A549 (cell line): Measurements from ENCODE around the gene SNX30. TPM values are rescaled to one million over a fixed set of nuclear protein-coding genes. Genes with fewer than 3 reads are reported as not detected.

Source experiments
- ATAC-seq, 2 experiments: fragments of 200-7000 bp in 1 of 2; fragments of >200 bp in 1 of 2; cut with Nextera tagmentation in 1 of 2; cut with Tn5 transposase in 1 of 2; 3 replicates each; pipeline versions ENCODE4 v1.8.0 to v1.9.1; 2018 to 2020; ENCODE audit warnings: mild to moderate bottlenecking in 1 of 2, moderate library complexity in 1 of 2
- CTCF ChIA-PET: fragments of 300-600 bp; sonication (Branson Sonifier 250); formaldehyde crosslinking; extraction: SDS; loops from one replicate; lab custom pipeline; 2021; ENCODE audit warnings: antibody characterized with exemption, inconsistent platforms; lab: Yijun Ruan, JAX
- POLR2A ChIA-PET: fragments of 350-600 bp; formaldehyde crosslinking; extraction: SDS; loops from one replicate; lab custom pipeline; 2021; ENCODE audit warnings: antibody characterized with exemption, inconsistent platforms; lab: Yijun Ruan, JAX
- DNase-seq, 2 experiments: peaks; one replicate each; pipeline versions ENCODE4 v3.0.0 to v3.0.0-alpha.2; 2011 to 2016; ENCODE audit warnings: low read depth in 1 of 2, low spot score in 1 of 2
- FAIRE-seq: peaks from 2 replicates; lab custom pipeline; 2011; peaks lifted over from hg19 to GRCh38; lab: Jason Lieb, UNC
- H3K27ac ChIP-seq, 2 experiments: fragments of >200 bp; sonication (Bioruptor Twin); formaldehyde crosslinking; 3 replicates each; pipeline ENCODE4 v1.5.1; 2016 to 2017
- H3K4me1 ChIP-seq: fragments of >200 bp; sonication (Bioruptor Twin); formaldehyde crosslinking; 3 replicates; pipeline ENCODE4 v1.6.1; 2016
- H3K4me2 ChIP-seq: fragments of >200 bp; sonication (Bioruptor Twin); formaldehyde crosslinking; 3 replicates; pipeline ENCODE4 v1.6.1; 2016
- H3K4me3 ChIP-seq: fragments of >200 bp; sonication (Bioruptor Twin); formaldehyde crosslinking; 3 replicates; pipeline ENCODE4 v1.5.1; 2016
- H3K9me3 ChIP-seq: fragments of >200 bp; sonication (Bioruptor Twin); formaldehyde crosslinking; 3 replicates; pipeline ENCODE4 v1.6.1; 2016
- BHLHE40 ChIP-seq: IDR thresholded peaks from 2 replicates; pipeline ENCODE4 v1.6.1; 2012; ENCODE audit warnings: low read depth, low read length, inconsistent platforms
- E2F6 ChIP-seq: IDR thresholded peaks from 2 replicates; pipeline ENCODE4 v1.6.1; 2012; ENCODE audit warnings: low read depth, borderline replicate concordance
- ELK1 ChIP-seq: fragments of 150-350 bp; IDR thresholded peaks from 2 replicates; pipeline ENCODE4 v1.6.1; 2014; ENCODE audit warnings: low read depth, mild to moderate bottlenecking, low read length
- FOSL2 ChIP-seq, 2 experiments: fragments of 450-650 bp in 1 of 2; fragments of >200 bp in 1 of 2; sonication (Bioruptor Twin) in 1 of 2; formaldehyde crosslinking; IDR thresholded peaks; 2 replicates each; pipeline versions ENCODE4 v1.5.0 to v1.6.1; 2016 to 2020; ENCODE audit warnings: mild to moderate bottlenecking in 1 of 2, moderate library complexity in 1 of 2
- KDM5A ChIP-seq: fragments of 200-600 bp; sonication (generic); IDR thresholded peaks from 2 replicates; pipeline ENCODE4 v1.6.1; 2016; ENCODE audit warnings: antibody characterized with exemption, mild to moderate bottlenecking
- MAX ChIP-seq: IDR thresholded peaks from 2 replicates; pipeline ENCODE4 v1.6.1; 2012
- NPAS2 ChIP-seq: fragments of 250-450 bp; sonication (Bioruptor Pico); IDR thresholded peaks from 2 replicates; pipeline ENCODE4 v1.8.0; 2022; ENCODE audit warnings: mild to moderate bottlenecking, moderate library complexity, borderline replicate concordance
- NR3C1 ChIP-seq: fragments of >200 bp; sonication (Bioruptor Twin); formaldehyde crosslinking; IDR thresholded peaks from 3 replicates; pipeline ENCODE4 v1.6.1; 2017
- POLR2AphosphoS2 ChIP-seq: conservative IDR thresholded peaks from 2 replicates; pipeline ENCODE4 v1.6.1; 2012; ENCODE audit warnings: low read length, improper control_type of control experiment, inconsistent platforms
- RCOR1 ChIP-seq: fragments of 150-350 bp; IDR thresholded peaks from 2 replicates; pipeline ENCODE4 v1.6.1; 2014; ENCODE audit warnings: antibody characterized with exemption, low read length, low read depth
- REST ChIP-seq: fragments of 200-600 bp; sonication (generic); IDR thresholded peaks from 2 replicates; pipeline ENCODE4 v1.6.1; 2016; ENCODE audit warnings: antibody characterized with exemption, mild to moderate bottlenecking, moderate library complexity
- RFX5 ChIP-seq: fragments of 450-650 bp; IDR thresholded peaks from 2 replicates; pipeline ENCODE4 v1.7.1; 2014; ENCODE audit warnings: antibody characterized with exemption, mild to moderate bottlenecking, moderate library complexity
- SREBF2 ChIP-seq: fragments of 450-650 bp; IDR thresholded peaks from 2 replicates; pipeline ENCODE4 v1.6.1; 2014; ENCODE audit warnings: mild to moderate bottlenecking, moderate library complexity
- TP53 ChIP-seq: fragments of 250-450 bp; sonication (Bioruptor Pico); IDR thresholded peaks from 2 replicates; pipeline ENCODE4 v1.5.0; 2021; ENCODE audit warnings: mild to moderate bottlenecking, moderate library complexity
- USF2 ChIP-seq: fragments of 450-650 bp; IDR thresholded peaks from 2 replicates; pipeline ENCODE4 v1.6.1; 2014; ENCODE audit warnings: antibody characterized with exemption
- ZC3H11A ChIP-seq: fragments of 450-650 bp; IDR thresholded peaks from 2 replicates; pipeline ENCODE4 v1.6.1; 2014; ENCODE audit warnings: antibody characterized with exemption, mild to moderate bottlenecking
- ZFP36 ChIP-seq: fragments of 450-650 bp; IDR thresholded peaks from 2 replicates; pipeline ENCODE4 v1.6.1; 2014; ENCODE audit warnings: borderline replicate concordance; ENCODE audit not compliant: partially characterized antibody
- ZSCAN20 ChIP-seq: fragments of 250-450 bp; sonication (Bioruptor Pico); IDR thresholded peaks from 2 replicates; pipeline ENCODE4 v1.8.0; 2022; ENCODE audit warnings: mild to moderate bottlenecking, moderate library complexity
- WGBS: methylation state at CpG from one replicate; pipeline ENCODE4 v1.1.6; 2017; ENCODE audit errors: missing lambda C conversion rate; 5-methylcytosine and 5-hydroxymethylcytosine counted together
- polyA plus RNA-seq, 4 experiments: library from polyadenylated mRNA; depleted of rRNA in 3 of 4; stranded (reverse); fragments of >200 nt; fragmentation: RNase III in 1 of 4; extraction: RNeasy Plus Mini Kit Qiagen cat#74134 plus additional on column Dnase treatment in 1 of 4; gene quantifications; 2 replicates in 3 of 4; 3 replicates in 1 of 4; pipeline ENCODE4 v1.2.3, GENCODE V29; 2011 to 2017

Gene SNX30
- polyA plus RNA-seq, 2 of the 4 experiments (the other 2 are of a cell fraction) = 3.1 to 3.6 TPM

GRCh38 chr9:112772215-112772509, 21.6 kb downstream of the SNX30 start (continued):
- TF ChIP-seq REST = no peak
- no peak for TF ChIP-seq RFX5

- FAIRE-seq = no peak
- no peak for ATAC-seq
- Histone ChIP-seq H3K4me3 (no peak overlapping the region), H3K27ac (no peak overlapping the region), H3K9me3 (no peaks in the 10 kb centered on the region), H3K4me2 (no peak overlapping the region)
- CTCF ChIA-PET = interaction anchor here (2.0 kb wide), 1 partner anchor 13 kb away, joined by 6 read pairs; no protein-coding TSS in a partner anchor
- no peak for DNase-seq
- TF ChIP-seq KDM5A (no peak), SREBF2 (no peak), ZSCAN20 (CRISPR knock-in tag) (no peak), E2F6 (no peak), MAX (no peak), ZC3H11A (no peak), POLR2AphosphoS2 (no peak), NPAS2 (CRISPR knock-in tag) (no peak), FOSL2 (IDR thresholded peaks at IDR 0.05) (no peak), FOSL2 (CRISPR knock-in tag; IDR thresholded peaks at IDR 0.05) (no peak), USF2 (no peak), ELK1 (no peak), RCOR1 (no peak), RFX5 (no peak), TP53 (CRISPR knock-in tag) (no peak), NR3C1 (no peak), ZFP36 (no peak), BHLHE40 (no peak)
- TF ChIP-seq, all 56 proteins: peak for 0
- no peaks in the 10 kb centered on the region for H3K4me1 ChIP-seq
- POLR2A ChIA-PET = no interaction called here
- WGBS = 50% methylated on average over 4 of the region's 4 CpGs
These were observed 22.0 kb downstream of the SNX30 start for GRCh38 chr9:112772551-112772950.
